ENCODE measurements around the gene CD247.

The CD247 gene

GRCh38 chr1:167510244-167510643 lies 8.1 kb downstream of the CD247 start:
- no peak for DNase-seq

GRCh38 chr1:167509587-167509986 lies 8.7 kb downstream of the CD247 start:
- DNase-seq: no peak

GRCh38 chr1:167507719-167508118 lies 10.6 kb downstream of the CD247 start:
- no peak for DNase-seq

GRCh38 chr1:167504467-167504827 lies 13.9 kb downstream of the CD247 start:
- DNase-seq: no peak

GRCh38 chr1:167503626-167504466 lies 14.5 kb downstream of the CD247 start:
- DNase-seq: no peak

- DNase-seq: no peak
Observed at GRCh38 chr1:167502719-167503462, 15.4 kb downstream of the CD247 start.

GRCh38 chr1:167502192-167502551 lies 16.2 kb downstream of the CD247 start:
- DNase-seq: no peak

GRCh38 chr1:167501515-167502191 lies 16.7 kb downstream of the CD247 start:
- peak; percentile 83 for DNase-seq

GRCh38 chr1:167500283-167500860 lies 18.0 kb downstream of the CD247 start:
- DNase-seq: no peak

- no peak for DNase-seq
Observed at GRCh38 chr1:167499664-167500101, 18.6 kb downstream of the CD247 start.

- DNase-seq: no peak
Observed at GRCh38 chr1:167499106-167499505, 19.2 kb downstream of the CD247 start.

GRCh38 chr1:167496797-167497619 lies 21.3 kb downstream of the CD247 start:
- no peak for DNase-seq

GRCh38 chr1:167493372-167493771 lies 25.0 kb downstream of the CD247 start:
- DNase-seq: no peak

GRCh38 chr1:167492481-167492910 lies 25.8 kb downstream of the CD247 start:
- peak; percentile 77 for DNase-seq

GRCh38 chr1:167491586-167492461 lies 26.5 kb downstream of the CD247 start:
- DNase-seq: no peak

- DNase-seq: no peak
Observed at GRCh38 chr1:167490765-167491164, 27.6 kb downstream of the CD247 start.

- peak; percentile 76 for DNase-seq
Observed at GRCh38 chr1:167489571-167490340, 28.6 kb downstream of the CD247 start.

- DNase-seq: no peak
Observed at GRCh38 chr1:167488786-167489185, 29.5 kb downstream of the CD247 start.

GRCh38 chr1:167487614-167488013 lies 30.7 kb downstream of the CD247 start:
- no peak for DNase-seq

GRCh38 chr1:167486090-167486824 lies 32.1 kb downstream of the CD247 start:
- DNase-seq: no peak

All from activated effector memory CD4-positive, alpha-beta T cell treated with anti-CD3 and anti-CD28 coated beads, Interleukin-2, amount 50 U/mL, for 16 hours (primary cell).